ENCODE measurements around the gene SHH.

GRCh38 chr7:155800301-155800700, 12.0 kb downstream of the SHH start:
- TF ChIP-seq POLR2A (IDR thresholded peaks at IDR 0.05), result no peak
- TF ChIP-seq CTCF (IDR thresholded peaks at IDR 0.05), result no peak

Measured in upper lobe of left lung (tissue), 4 donors.